GM21360 (cell line): ENCODE measurements around the gene IL7R.

Experiments
- ATAC-seq: cut with Tn5 transposase; IDR thresholded peaks from one replicate; pipeline ENCODE4 v1.9.1; 2021; ENCODE audit warnings: mild to moderate bottlenecking, moderate library complexity; ENCODE audit not compliant: unreplicated experiment

The IL7R gene

GRCh38 chr5:35903631-35904203, 47.0 kb downstream of the IL7R start:
- ATAC-seq, result no peak

- ATAC-seq, result peak; percentile 53
These were observed 47.9 kb downstream of the IL7R start for GRCh38 chr5:35904443-35905132.

DNA sequence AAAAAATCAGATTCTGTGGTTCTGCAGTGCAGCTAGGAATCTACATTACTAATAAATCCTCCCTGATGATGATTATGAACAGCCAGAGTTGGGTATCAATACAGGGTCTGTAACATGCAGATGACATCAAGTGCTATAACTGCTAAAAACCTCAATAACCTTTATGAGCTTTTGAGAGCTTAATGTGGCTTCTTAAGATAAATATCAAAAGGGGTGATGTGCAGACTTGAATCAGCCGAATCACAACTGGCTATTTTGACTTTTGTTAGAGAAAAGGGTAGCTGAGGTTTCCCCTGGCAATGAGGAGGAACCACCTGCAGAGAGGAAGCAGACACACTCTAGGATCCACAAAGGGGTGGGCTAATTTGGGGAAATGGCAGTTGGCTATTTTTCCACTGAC, 51.5 kb downstream of the IL7R start:
- ATAC-seq, result no peak

DNA sequence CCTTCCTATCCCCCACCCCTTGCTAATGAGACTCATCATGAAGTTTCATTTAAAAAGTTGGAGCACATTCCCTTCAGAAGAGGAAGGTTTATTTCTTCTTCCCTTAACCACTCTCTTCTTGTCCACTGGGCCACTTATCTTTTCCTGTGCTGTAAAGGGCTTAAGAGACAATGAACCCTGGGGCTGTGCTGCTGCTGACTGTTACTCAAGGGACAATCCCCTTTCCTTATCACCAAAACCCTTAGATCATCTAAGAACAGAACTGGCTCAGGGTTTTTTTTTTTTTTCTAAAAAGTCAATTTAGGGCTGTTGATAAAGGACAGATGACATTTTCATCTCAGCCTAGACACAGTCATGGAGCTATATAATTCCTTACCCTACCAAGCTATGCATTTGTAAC, 52.1 kb downstream of the IL7R start:
- no peak for ATAC-seq

GRCh38 chr5:35919191-35919590, 62.5 kb downstream of the IL7R start:
- no peak for ATAC-seq

DNA sequence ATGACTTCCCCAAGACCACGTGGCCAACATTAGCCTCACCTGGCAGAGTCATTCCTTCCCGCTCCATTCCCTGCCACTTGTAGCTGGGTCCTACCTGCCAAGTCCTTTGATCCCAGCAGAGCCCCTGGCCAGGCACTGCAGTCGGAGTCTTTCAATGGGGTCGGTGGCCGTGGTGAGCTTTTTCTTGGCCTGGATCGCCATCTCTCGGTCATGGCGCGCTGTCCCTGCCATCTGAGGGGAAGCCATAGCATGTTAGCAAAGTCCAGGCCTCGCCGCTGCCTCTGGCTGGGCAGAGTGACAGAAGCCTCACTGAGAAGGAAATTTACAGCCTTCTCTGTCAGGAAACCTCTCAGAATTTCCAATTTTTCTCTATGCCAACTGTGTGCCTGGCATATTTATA, 64.2 kb downstream of the IL7R start:
- no peak for ATAC-seq

DNA sequence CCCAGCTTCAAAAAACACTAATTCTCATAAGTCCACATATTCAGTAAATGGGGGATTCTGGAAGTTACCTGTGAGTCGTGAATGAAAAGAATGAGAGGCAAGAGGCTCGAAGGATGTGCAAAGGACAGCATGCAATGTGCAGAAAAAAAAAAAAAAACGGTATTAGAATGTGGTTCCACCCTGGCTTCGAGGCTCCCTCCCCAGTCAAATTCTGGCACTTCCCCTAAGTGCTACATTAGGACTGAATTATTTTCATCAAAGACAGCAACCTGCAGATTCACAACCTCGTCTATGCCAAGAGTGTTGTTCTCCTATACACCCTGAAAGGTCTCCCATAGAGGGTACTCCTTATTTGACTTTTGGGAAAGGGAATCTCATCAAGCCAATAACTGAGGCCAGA, 65.2 kb downstream of the IL7R start:
- no peak for ATAC-seq

- no peak for ATAC-seq
These were observed 65.8 kb downstream of the IL7R start for GRCh38 chr5:35922468-35922867.

DNA sequence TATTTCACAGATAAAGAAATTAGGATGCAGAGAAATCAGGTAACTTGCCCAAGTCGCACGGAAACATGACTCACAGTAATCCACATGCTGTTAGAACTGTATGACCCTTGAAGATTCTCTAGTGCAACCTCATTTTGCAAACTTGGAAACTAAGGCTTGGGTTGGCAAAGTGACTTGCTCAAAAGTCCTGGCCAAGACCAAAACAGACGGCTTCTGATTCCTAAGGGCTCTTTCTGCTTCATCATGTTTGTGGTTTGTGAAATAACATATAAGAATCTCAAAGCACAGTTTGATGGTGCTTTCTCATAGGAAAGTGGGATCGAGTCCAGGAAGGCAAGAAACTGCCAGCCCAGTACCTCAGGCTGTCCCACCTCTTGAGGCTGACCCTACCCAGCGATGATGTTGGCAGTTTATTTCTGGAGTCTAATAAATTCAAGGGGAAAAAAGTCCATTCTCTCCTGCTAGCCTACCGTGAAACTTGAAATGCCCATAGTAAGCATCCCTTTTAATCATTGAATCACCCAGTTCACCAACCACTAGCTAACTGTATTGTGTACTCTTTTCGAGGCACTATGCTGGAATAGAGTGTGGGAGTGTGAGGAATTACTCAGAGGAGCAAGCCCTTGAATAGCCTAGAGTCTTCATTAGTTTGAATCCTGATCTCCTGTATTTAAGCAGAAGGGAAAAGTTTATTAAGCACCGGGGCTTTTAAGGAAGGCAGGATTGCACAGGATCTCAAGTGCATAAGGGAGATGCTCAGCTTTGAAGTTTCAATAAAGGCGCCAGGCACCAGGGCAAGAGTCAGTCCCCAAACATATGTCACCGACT, 67.6 kb downstream of the IL7R start:
- ATAC-seq, result peak; percentile 7

- ATAC-seq, result peak; percentile 80
These were observed 68.4 kb downstream of the IL7R start for GRCh38 chr5:35924950-35925722.

DNA sequence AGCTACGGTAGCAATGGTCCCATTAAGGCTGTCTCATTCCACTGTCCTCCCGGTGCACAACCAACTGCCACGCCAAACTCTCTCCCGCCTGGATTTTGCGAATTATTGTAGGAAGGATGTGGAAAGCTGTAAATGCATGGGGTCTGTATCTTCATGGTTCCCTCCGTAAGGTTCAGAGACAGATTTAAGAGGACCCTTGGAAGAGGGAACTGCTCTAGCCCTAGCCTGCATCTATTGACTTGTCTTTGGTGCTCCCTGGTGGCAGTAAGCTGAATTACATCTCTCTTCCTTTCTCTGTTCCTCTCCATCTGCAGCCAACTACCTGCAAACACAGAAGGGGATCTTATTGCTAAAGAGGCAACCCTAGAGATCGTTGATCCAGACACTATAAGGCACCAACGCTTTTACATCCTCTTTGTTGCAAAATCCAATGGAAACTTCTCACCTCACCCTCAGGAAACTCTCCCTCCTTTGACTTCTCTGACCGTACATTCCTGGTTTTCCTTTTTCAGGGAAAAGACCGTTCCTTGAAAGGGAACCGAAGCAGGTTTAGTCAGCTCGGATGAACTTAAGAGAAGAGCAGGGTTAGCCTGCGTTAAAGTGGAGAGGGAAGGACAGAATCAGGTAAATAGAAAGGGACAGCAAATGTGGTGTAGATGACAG, 69.8 kb downstream of the IL7R start:
- ATAC-seq, result no peak
